Tibial nerve (tissue), 4 donors: Measurements from ENCODE around the gene ANKZF1.

Experiments
- EP300 ChIP-seq, 2 donors: sonication (generic); formaldehyde crosslinking; IDR thresholded peaks; one replicate each; pipeline ENCODE4 v1.6.1; 2017; ENCODE audit warnings: antibody characterized with exemption in 2 of 2, mild to moderate bottlenecking in 1 of 2
- POLR2A ChIP-seq, 2 donors: fragments of 450-650 bp; IDR thresholded peaks; one replicate each; pipeline ENCODE4 v1.6.1; 2017; ENCODE audit warnings: antibody characterized with exemption in 2 of 2, mild to moderate bottlenecking in 2 of 2, moderate library complexity in 2 of 2
- TF ChIP-seq, protein P1 (sequence below), 5 experiments: fragments of 200-600 bp in 3 of 5; fragments of 450-650 bp in 2 of 5; sonication (generic) in 3 of 5; IDR thresholded peaks; one replicate each; pipeline ENCODE4 v1.5.1; 2016 to 2019; ENCODE audit warnings: antibody characterized with exemption in 5 of 5, mild to moderate bottlenecking in 3 of 5, moderate library complexity in 2 of 5

DNA sequence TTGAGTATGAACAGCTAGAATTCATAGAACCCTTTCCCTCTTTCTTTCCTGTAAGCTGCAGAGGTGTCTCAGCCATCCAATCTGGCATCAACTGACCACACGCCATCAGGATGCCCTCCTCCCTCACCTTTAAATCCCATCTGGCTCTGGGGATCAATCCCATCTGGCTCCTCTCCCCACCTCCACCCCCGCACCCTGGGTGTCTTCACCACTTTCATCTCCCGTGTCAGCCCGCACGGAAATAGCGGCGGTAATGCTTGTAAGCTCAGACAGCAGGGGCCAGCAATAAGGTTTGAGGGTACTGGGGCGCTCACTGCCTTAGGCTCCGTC, 22.9 kb downstream of the ANKZF1 start:
- TF ChIP-seq, protein P1, sequence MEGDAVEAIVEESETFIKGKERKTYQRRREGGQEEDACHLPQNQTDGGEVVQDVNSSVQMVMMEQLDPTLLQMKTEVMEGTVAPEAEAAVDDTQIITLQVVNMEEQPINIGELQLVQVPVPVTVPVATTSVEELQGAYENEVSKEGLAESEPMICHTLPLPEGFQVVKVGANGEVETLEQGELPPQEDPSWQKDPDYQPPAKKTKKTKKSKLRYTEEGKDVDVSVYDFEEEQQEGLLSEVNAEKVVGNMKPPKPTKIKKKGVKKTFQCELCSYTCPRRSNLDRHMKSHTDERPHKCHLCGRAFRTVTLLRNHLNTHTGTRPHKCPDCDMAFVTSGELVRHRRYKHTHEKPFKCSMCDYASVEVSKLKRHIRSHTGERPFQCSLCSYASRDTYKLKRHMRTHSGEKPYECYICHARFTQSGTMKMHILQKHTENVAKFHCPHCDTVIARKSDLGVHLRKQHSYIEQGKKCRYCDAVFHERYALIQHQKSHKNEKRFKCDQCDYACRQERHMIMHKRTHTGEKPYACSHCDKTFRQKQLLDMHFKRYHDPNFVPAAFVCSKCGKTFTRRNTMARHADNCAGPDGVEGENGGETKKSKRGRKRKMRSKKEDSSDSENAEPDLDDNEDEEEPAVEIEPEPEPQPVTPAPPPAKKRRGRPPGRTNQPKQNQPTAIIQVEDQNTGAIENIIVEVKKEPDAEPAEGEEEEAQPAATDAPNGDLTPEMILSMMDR (IDR thresholded peaks at IDR 0.05), result no peak
- no peak for TF ChIP-seq POLR2A (IDR thresholded peaks at IDR 0.05)
- no peak for TF ChIP-seq EP300 (IDR thresholded peaks at IDR 0.05)
